Measurements from ENCODE around the gene TSPAN32.

The TSPAN32 gene

DNA sequence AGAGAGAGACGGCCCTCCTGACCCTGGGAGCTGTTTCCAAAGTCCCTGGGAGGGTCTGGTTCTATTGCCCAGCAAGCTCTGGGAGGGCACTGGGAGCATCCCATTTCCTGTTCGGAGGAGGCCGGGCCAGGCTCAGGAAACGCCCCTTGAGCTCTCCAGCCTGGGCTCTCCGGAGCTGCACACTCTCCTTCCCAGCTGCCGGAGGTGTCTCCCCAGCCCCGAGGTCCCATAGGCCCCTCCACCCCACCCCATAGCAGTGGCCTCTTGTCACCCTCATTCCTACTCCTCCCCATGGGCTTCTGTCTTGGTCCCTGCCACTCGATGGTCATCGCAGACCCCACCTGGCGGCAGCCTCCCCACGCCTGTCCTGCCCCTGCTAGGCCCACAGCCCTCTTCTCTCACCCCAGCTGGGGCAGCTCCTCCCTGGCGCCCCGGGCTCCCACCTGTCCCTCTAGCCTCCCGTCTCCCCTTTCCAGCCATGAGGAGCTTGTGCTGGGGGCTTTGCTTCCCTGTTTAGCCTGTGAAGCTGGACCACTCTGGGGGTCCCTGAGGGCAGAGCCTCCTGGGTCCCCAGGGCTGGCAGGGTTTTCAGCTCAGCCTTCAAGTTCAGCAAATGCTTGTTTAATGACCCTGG, 2.8 kb downstream of the TSPAN32 start:
- DNase-seq = no peak

DNA sequence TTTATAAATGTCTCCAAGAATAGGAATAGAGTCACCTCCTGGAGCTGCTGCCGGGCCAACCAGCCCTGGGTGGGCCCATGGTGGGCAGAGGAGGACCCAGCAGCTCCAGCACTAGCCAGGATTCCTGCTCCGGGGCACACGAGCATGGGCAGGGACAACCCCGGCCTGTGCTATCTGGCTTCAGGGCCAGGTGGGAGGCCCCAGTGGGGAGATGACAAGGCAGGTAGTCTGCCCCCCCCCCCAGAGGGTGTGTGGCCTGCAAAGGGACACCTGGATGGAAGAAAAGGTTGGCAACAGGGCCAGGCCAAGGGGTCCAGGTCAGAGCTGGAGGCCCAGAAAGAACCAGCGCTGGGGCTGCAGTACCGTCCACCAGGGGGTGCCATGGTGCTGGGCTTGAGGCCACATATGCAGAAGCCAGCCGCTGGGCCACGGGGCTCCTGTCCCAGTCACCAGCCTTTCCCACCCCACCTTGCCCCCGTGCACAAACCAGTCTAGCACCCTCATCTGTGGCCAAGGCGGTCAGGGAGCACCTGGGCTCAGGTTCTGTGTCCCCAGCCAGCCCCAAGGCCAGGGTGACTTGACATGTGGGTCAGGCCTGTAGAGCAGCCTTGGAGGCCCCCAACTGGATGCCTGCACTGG, 3.4 kb downstream of the TSPAN32 start:
- peak; percentile 17 for DNase-seq

GRCh38 chr11:2305788-2306451, 4.1 kb downstream of the TSPAN32 start:
- DNase-seq = no peak

DNA sequence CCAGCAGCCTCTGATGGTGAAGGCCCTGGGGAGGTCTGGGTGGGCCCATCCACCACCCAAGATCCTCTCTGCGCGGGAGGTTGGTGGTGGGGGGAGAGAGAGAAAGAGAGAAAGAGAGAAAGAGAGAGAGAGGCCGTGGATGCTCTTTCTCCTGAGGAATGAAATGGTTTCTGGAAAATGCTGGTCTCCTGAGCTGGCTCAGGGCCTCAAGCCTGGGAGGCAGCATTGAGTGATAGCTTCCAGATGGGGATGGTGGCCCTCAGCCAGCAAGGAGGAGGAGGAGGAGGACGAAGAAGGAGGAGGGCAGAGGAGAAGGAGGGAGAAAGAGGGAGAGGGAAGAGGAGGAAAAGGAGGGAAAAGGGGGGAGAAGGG, 4.6 kb downstream of the TSPAN32 start:
- no peak for DNase-seq

DNA sequence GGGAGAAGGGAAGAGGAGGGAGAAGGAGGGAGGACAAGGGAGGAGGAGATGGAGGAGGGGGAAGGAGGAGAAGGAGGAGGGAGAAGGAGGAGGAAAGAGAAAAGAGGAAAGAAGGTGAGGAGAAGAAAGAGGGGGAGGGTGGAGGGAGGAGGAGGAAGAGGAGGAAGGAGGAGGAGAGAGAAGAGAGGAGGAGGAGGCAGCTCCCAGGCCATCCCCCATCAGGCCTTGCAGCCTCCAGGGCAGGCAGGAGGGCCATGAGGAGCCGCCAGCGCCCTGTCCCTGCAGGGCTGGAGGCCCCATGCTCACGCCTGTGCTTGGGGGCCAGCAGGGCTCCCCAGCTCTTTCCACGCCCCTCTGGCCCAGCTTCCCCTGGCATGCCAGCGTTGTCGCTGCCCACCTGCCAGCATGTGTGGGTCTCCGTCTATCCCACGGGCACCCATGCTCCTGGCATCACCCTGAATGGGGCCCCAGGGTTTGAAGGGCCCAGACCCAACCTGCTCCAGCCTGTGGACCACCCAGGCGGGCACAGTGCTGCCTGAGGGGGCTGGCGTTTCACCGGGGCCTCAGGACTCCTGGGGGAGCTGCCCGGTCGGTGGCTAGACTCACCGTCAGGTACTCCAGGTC, 5.2 kb downstream of the TSPAN32 start:
- DNase-seq = no peak

GRCh38 chr11:2307501-2308331, 5.9 kb downstream of the TSPAN32 start:
- DNase-seq = no peak

- DNase-seq = no peak
Measured at GRCh38 chr11:2308713-2309112, 6.9 kb downstream of the TSPAN32 start.

GRCh38 chr11:2309251-2310072, 7.6 kb downstream of the TSPAN32 start:
- DNase-seq = no peak

DNA sequence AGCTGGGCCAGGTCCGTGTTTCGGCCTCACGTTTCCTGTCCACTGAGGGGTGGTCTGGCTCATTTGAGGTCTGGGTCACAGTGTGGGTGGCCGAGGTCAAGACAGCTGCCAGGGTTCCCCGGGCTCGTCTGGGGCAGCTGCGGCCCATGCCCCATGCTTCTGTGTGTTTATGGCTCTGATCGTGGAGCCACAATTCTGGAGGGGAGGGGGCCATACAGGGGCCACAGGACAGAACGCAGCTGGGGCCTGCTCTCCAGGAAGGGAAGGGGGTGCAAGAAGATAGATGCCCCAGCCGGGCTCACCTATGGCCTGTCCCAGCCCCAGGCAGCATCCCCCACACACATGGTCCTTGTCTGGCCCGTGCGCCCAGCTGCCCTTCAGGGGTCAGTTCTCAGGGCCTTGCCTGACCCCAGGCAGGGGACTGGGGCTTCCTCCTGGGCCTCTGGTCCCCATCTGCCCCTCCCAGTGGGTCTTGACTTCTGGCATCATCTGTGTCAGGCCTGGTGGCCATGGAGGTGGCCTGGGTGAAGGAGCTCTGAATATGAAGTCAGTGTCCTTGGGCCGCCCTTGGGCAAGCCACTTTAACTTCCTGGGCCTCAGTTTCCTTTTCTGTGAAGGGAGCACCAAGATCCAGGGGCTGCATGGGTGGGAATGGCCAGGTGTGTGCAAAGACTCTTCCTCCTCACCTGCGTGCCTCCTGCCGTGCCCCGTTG, 8.4 kb downstream of the TSPAN32 start:
- no peak for DNase-seq

GRCh38 chr11:2310786-2311352, 9.1 kb downstream of the TSPAN32 start:
- DNase-seq = no peak

GRCh38 chr11:2311353-2312133, 9.7 kb downstream of the TSPAN32 start:
- DNase-seq = no peak

- no peak for DNase-seq
Measured at GRCh38 chr11:2312232-2313042, 10.6 kb downstream of the TSPAN32 start.

DNA sequence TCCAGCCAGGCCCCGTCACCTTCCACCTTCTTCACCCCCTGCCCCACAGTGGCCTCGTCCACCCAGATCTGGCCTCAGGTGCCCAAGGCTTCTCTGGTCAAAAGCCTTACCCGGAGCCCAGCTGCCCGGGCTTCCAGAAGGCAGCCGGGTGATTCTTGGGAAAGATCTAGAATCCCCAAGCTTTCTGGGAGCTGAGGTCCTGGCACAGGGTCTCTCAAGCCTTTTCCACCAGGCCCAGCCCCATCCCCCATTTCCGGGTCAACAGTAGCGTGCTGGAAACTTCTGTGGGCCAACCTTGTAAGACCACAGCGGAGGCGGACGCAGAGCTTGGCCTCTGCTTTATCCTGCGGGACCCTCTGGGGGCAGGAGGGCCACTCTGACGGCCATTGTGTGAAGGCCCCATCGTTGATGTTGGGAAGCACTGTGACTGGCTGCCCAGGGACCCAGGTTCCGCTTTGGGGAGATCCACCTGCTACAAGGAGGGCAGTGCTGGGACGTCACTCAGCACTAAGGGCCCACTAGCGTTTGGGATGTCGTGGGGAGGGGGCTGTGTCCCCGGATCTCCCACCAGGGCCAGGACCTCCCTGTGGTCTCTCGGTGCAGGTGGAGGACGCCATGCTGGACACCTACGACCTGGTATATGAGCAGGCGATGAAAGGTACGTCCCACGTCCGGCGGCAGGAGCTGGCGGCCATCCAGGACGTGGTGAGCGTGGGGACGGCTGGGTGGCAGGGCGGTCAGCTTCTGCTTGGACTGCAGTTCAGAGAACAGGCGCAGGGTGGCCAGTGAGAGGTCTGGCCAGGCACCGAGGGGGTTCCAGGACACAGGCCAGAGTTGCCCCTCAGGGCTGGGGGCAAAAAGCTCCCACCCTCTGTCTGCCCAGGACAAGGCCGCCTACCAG, 11.5 kb downstream of the TSPAN32 start:
- no peak for DNase-seq

DNA sequence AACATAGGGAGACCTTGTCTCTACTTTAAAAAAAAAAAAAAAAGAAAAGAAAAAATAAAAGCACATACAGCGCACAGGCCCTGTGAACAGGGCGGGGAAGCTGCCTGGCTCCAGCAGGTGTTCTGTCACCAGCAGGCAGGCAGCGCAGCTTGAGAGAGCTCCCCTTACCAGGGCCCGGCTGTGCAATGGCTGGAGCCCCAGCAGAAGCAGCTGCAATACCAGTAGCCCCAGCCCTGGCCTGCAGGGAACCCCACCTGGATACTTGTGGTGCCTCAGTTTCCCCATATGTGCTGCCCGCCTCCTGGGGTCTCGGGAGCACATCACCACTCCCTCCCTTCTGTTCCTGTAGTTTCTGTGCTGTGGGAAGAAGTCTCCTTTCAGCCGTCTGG, 12.3 kb downstream of the TSPAN32 start:
- DNase-seq = no peak

- DNase-seq = no peak
Measured at GRCh38 chr11:2314525-2315394, 12.9 kb downstream of the TSPAN32 start.

DNA sequence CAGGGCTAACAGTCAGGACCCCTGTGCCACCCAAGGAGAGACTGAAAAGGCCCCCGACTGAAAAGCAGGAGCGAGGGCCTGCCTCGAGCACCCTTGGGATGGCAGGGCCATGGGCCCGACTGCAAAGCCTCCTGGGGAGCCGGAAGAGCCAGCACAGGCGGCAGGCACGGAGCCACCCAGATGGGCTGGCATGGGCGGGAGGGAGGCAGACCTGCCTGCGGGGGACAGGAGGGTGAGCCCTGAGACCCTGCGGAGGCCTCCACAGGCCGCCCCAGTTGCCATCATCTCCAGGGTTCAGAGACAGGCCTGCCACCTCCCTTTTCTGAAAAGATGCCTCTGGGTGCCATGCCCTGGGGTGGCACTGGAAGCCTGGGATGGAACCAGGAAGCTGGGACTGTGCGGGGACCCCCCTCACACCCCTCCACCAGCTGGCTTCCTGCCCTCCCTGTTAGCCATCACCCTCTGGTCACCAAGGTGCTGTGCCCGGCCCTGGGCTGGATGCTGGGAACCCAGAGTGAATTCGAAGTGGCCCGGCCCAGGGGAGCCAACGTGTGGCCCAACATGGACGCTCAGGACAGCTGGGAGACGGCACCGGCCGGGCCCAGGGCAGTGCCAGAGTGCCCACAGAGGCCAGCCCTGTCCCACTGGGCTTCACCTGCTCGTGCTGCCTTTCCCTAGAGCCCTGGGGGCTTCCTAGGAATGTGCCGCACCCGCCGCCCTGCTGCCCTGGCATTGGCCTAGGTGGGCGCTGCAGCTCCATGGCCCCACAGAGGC, 13.8 kb downstream of the TSPAN32 start:
- no peak for DNase-seq
